NCI-H2227 (cell line): ENCODE data around the gene TMEM178A.
A peak's percentile ranks its signal among the peaks of the same experiment; 100 is the strongest.

Experiments used
- DNase-seq: peaks from one replicate; lab custom pipeline; 2025; ENCODE audit not compliant: unreplicated experiment; lab: John Stamatoyannopoulos, UW

The TMEM178A gene

DNA sequence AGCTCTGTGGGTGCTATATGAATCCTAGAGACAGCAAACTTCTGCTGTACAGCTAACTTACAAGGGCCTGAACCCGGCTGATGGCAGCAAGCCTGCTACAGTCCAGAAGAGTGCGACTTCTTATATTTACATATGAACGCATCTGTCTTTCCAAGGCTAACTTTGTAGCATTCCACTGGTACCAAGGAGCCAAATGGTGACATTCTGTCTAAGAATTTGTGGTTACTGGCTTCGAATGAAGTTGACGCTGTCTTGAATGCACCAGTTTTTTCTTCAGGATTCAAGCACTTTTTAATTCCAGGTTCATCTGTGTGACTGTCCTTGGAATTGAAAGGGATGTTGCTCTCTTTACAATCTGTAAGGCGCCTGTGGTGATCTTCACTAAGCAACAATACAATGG is 70.9 kb downstream of the TMEM178A start:
- peak; percentile 21 for DNase-seq

DNA sequence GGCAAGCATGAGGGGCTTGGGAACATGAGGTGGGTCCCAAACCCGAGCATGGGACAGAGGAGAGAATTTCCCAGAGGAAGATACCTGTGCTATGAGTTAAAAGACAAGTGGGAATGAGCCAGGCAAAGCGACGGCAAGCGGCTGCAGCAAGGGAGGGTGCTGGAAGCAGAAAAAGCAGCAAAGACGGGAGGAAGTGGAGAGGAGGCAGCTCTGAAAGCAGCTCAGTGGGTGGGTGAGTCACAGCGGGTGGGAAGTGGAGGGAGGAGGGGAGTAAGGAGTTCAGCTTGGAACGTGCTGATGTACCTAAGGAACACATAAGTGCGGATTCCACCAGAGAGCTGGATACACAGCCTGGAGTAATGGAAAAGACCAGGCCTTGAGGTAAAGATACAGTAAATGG is 71.9 kb downstream of the TMEM178A start:
- no peak for DNase-seq

DNA sequence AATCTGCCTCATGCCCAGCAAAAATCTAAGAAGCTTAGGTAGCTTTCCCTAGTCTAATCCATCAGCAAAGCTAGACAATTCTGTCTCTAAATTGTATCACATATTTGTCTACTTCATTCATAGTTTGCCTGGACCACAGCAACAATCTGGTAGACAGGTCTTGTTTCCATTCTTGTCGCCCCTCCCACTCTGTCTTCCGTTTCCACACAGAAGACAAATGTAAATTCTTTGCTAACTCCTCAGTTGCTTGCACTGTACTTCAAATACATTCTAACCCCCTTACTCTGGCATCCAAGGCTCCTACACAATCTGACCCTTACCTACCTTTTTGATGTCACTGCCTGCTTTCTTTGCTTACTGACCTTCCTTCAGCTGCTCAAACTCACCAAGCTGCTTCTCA is 73.2 kb downstream of the TMEM178A start:
- no peak for DNase-seq

DNA sequence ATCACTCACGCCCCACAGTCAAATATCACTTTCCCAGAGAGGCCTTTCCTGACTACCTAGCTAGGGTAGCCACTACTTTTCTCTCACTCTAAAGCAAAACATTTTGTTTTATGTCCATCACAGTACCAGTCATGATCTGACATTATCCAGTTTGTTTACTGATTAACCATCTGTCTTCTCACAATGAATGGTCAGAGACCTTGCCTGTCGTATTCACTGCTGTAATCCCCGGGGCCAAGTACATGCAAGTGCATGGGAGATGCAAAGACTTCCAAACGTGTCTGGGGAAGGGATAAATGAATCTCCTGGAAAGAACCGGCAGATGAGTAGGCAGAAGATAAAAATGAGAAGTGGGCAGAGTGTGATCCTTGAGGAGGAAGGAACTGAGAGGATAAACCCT is 73.7 kb downstream of the TMEM178A start:
- no peak for DNase-seq

DNA sequence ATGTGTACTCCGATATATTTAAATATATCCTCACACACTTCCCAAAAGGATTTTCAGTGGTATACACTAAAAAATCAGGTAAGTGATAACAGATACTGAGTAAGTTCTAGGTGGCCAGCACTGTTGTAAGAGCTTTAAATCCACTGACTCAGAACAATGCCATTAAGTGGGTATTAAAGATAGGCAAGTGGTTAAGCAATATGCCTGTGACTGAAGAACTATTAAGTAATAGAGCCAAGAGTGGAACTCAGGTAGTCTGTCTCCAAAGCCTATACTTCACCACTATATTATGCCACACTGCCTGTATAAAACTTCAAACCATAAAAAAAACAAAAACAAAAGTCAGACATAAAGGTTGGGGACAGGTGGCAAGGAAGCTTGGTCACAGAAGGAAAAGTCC is 76.2 kb downstream of the TMEM178A start:
- no peak for DNase-seq

DNA sequence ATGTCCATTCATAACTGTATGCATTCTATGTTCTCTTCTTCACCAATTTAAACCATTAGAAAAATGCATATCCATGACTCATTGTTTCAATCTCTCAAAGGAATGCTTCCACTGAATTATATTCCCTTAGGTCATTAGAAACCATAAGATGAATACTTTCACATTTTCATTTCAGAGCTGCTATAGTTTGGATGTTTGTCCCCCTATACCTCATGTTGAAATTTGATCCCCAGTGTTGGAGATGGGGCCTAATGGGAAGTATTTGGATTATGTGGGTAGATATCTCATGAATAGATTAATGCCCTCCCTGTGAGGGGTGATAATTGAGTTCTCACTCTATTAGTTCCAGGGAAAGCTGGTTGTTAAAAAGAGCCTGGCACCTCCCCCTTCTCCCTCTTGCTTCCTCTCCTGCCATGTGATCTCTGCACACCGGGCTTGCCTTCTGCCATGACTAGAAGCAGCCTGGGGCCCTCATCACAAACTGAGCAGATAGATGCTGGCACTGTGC is 77.6 kb downstream of the TMEM178A start:
- no peak for DNase-seq

DNA sequence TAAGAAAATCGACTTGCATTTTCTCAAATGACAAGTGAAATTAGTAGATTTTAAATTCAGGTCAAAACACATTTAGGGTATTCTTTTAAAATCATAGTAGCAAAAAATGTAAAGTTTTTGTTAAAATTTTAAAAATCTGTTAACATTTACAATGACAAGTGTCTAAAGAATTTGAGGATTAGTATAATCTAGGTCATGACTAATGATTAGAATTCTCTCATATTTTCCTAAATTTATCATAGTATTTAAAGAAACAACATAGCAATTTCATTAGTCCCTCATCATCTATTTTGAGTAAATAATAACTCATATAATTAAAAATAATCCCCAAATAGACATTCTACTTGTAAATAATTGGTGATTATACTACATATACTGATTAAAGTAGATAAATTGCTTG is 89.7 kb downstream of the TMEM178A start:
- DNase-seq: no peak

DNA sequence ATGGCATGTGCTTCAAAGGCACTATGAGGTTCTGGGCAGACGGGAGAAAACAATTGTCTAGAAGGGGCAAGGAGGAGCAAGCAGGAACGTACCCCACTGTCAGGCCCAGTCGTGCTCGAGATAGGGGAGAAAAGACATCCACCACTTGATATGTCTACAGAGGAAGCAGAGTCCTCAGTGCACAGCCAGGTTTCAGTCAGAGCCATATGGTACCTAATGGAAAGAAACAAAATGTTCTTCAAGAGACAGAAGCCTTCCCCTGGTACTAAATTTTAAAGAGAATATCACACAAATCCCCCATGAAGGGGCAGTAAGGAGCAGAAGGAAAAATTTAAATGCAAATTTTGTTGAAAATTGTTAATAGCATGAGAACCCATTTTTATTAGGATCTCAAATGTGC is 91.4 kb downstream of the TMEM178A start:
- DNase-seq: no peak

DNA sequence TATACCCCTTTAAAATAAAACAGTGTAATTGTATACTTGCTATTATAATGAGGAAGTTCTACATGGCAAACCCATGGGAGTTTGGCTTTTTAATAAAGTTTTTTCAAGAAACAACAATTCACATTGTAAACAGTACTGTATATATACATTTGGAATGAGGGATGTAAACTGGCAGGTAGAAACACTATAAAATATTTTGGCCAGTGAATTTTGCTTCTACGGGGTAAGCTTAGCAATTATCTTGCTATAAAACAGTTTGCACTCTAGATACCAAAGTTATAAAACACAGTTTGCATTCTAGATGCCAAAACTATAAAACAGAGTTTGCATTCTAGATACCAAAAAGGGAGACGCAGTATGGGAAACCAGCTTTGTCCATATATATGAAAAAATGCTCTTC is 96.7 kb downstream of the TMEM178A start:
- no peak for DNase-seq
